ENCODE data around the gene LHPP.

LHPP gene

GRCh38 chr10:124522933-124523871 lies 61.6 kb downstream of the LHPP start:
- DNase-seq: no peak

- no peak for DNase-seq
Measured at GRCh38 chr10:124523901-124524300, 62.3 kb downstream of the LHPP start.

- no peak for DNase-seq
Measured at GRCh38 chr10:124524991-124525653, 63.5 kb downstream of the LHPP start.

DNA sequence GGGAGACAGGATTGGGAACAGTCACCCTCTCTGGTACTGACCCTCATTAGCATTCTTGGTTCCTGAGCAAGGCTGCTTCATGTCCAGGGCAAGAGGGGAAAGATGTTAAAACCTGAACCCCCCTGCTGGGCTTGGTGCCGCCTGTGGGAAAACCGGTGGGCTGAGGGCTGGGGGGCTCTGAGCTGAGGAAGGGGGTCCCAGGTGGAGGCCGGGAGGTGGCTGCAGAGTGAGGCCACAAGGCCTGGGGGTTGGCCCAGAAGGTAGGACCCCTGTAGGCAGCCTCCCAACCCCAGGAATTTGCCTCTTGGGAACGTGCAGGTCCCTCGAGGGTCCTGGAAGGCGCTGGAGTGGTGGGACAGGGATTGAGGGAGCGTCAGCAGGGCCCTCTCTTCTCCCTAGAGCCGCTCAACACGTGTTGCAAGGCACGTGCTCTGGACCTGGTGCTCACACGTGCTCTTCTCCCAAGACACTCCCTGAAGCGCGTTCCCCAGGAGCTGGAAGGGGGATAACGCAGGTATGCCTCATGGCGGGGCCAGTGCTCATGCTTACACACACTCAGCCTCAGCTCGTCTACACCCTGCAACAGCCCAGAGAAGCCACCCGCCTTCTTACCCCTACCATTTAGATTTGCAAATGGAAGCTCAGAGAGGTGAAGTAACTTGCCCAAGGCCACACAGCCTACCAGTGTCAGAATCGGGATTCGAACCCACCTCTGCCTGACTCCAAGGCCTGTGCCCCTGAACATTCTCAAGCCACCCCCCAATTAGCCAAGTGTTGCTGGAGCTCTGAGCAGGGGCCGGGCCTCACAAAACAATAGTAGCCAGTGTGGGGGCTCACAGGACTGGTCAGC lies 64.4 kb downstream of the LHPP start:
- no peak for DNase-seq

GRCh38 chr10:124526621-124527267 lies 65.1 kb downstream of the LHPP start:
- DNase-seq: no peak

- no peak for DNase-seq
Measured at GRCh38 chr10:124527874-124528395, 66.3 kb downstream of the LHPP start.

DNA sequence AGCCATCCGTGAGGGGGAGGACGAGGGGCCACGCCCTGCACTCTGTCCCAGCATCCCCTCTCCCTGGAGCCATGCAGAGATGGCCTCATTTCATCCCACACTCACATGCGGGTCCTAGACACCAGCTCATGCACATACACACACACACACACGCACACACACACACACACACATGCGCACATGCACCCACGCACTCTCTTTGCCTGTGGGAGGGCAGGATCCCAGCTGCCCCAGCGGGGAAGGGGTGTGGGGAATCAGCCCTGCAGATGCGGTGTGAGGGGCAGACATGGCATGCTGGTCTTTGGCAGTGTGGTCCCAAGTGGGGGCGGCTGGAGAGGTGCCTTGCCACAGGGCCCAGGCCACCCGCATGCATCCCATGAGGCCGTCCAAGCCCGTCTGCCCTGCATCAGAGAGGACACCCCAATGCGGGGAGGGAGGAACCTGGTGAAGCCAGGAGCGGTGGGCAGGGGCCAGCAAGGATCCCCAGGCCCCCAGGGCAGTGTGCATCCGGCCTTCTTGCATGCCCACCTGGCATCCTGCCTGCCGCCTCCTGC lies 68.1 kb downstream of the LHPP start:
- DNase-seq: no peak

DNA sequence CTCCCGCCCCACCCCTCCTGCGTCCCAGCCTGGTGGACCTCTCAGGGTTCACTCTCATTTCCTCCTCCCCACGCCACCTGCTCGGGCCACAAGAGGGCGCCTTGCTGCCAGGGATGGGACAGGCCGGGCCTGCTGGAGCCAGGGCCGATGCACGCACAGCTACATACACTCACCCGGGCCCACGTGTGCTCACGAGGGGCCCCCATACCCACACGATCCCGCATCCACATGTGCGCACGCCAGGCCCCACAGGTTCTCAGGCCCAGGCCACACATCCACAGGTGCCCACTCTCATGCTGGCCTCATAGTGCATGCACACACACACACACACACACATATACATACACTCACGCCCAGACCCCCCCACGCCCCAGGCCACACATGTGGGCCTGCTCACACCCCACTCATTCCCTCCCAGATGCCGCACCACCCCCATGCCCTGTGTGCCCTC lies 68.6 kb downstream of the LHPP start:
- no peak for DNase-seq

DNA sequence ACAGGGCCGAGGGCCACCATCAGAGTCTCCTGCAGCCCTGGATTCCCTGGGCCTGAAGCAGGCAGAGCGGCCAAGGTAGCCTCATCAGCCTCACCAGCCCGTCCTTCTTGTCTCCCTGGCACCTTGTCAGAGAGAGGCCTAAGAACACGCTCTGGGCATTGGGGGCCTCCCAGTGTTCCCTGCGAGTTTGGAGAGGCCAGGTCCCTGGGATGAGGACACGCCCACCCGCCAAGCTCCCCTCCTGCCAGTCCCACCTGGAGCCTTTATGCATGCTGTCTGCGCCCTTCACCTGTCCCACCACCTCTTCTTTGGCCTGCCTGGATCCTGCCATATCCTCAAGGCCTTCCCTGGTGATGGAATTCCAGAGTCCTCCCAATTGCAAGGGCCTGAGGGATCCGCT lies 69.2 kb downstream of the LHPP start:
- no peak for DNase-seq

- DNase-seq: no peak
Measured at GRCh38 chr10:124532106-124532641, 70.6 kb downstream of the LHPP start.

DNA sequence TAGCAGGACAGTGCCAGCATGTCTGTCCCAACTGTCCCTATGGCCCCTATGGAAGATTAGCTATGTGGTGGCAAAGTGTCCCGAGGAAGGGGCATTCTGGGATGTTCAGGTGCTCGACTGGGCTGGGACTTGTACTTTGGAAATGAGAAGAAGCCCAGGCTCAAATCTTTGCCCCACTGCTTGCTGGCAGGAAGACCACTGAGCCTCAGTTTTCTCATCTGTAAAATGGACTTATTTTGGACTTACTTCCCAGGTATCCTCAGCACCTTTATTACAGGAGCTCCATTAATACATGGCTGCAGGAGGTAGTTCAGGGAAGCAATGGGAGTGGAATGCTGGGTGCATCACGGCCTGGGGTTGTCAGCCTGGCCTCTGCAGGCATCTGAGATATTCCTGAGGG lies 71.2 kb downstream of the LHPP start:
- no peak for DNase-seq

GRCh38 chr10:124533266-124533665 lies 71.6 kb downstream of the LHPP start:
- DNase-seq: no peak

GRCh38 chr10:124534231-124534798 lies 72.7 kb downstream of the LHPP start:
- DNase-seq: no peak

DNA sequence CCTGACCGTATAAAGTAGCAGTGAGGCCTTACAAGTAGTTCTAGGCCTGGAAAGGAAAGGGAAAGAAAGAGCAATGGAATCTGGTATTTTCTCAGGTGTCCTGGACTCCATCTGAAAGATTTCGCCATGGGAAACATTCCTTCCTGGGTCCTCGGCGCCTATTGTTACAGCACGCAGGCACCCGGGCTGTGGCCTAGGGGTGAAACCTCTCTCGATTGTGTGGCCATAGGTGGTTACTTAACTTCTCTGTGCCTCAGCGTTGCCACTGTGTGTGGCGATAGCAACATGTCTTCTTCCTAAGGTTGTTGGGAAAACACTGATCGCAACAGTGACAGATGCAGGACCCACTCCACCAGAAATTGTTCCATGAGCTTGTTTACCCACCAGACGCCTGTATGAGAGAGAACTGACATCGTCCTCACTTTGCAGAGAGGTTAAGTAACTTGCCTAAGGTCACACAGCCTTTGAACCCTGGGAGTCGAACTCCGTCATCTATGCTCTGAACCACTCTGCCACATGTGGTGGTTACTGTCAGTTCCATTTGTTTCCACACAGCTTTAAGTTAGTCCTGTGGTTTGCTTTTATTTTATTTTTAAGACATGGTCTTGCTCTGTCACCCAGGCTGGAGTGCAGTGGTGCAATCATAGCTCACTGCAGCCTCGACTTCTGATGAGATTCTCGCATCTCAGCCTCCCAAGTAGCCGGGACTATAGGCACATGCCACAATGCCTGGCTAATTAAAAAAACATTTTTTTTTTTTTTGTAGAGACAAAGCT lies 73.4 kb downstream of the LHPP start:
- DNase-seq: no peak

DNA sequence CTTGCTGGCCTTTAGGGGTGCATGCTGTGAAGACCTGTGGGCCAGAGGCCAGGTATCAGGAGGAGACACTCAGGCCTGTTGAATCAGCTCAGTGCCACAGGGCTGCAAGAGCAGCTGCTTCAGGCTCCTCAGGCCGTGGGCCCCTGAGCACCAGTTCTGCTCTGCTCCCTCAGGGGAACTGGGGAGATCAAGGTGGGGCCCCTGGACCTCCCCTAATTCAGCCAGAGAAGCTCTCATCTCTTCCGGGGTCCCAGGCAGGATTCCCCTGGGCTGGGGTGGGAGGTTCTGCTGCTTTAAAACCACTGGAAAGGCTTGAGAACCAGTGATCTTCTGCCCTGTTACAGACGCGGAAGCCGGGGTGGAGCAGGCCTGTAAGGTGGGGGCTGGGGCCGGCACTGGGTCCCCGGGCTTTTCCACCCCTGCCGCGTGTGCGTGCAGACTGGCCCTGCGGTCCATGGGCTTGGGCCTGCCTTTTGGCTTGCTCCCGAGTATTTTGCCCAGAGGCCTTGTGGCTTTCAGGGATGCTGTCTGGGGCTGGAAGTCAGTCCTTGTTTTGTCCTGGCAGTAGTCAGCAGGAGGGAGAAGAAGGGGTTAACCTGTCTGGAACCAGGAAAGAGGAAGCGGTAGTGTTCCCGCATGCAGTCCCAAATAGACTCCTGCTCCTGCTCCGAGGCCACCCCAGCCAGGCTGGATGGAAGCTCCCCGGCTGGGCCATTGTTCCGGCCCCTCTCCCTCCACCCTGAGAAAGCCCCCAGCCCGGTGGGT lies 74.3 kb downstream of the LHPP start:
- no peak for DNase-seq

GRCh38 chr10:124536496-124537050 lies 75.0 kb downstream of the LHPP start:
- no peak for DNase-seq

GRCh38 chr10:124537166-124537725 lies 75.6 kb downstream of the LHPP start:
- DNase-seq: no peak

- no peak for DNase-seq
Measured at GRCh38 chr10:124537891-124538290, 76.3 kb downstream of the LHPP start.

DNA sequence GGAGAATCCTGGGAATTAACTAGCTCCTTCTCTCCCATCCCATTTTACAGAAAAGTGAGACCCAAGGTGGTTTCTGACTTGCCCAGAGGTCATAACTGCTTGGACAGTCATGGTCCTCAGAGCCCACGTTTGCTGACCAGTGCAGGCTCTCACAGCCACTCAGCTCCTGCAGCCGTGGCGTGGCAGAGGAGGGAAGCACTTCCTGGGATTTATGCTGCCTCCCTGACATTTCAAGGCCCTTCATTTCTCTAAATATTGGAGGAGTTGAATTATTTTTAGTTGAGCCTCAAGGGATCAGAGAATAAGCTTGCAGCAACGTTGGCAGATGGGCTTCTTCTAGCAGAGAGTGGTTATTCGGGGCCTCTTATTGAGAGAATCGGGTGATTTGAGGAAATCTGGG lies 77.1 kb downstream of the LHPP start:
- DNase-seq: no peak

Data from NCI-H1417 treated with DMSO at 0.1 percent for 48 hours (cell line).